ENCODE data around the gene EGF.

Gene EGF

GRCh38 chr4:109982521-109982920, 69.8 kb downstream of the EGF start (continued):
- TF ChIP-seq HIC1 (tag by site-specific recombination; IDR thresholded peaks at IDR 0.05): no peak
- TF ChIP-seq ZNF280C (tag by site-specific recombination; IDR thresholded peaks at IDR 0.05): no peak
- TF ChIP-seq ZNF302 (tag by site-specific recombination; IDR thresholded peaks at IDR 0.05; ENCODE audit: low read depth): no peak
- no peak for TF ChIP-seq GFI1B (tag by site-specific recombination; IDR thresholded peaks at IDR 0.05)
- no peak for TF ChIP-seq HOXA7 (CRISPR knock-in tag; IDR thresholded peaks at IDR 0.05; ENCODE audit: borderline replicate concordance)

GRCh38 chr4:109985993-109986974, 73.6 kb downstream of the EGF start:
- ChIA-PET POLR2A (no interaction called here), CTCF (interaction anchor here (1.3 kb wide), 1 partner anchor 12 kb away, joined by 6 read pairs; no protein-coding TSS in a partner anchor)
- Histone ChIP-seq H3K36me3 (ENCODE audit: control insufficient read depth in 2 of 2, insufficient read depth in 1 of 2, low read length in 2 of 2) (no peaks in the 10 kb centered on the region), H3K4me1 (ENCODE audit: control insufficient read depth, insufficient read depth, low read length) (no peaks in the 10 kb centered on the region), H3K27ac (ENCODE audit: extremely low read depth, low read depth, low read length) (no peak overlapping the region), H3K4me3 (ENCODE audit: low read depth, low read length) (no peak overlapping the region), H3K9me3 (ENCODE audit: control insufficient read depth, insufficient read depth, low read depth, low read length) (no peaks in the 10 kb centered on the region)
- TF ChIP-seq OVOL3 (tag by site-specific recombination; IDR thresholded peaks at IDR 0.05) (no peak), PRDM6 (tag by site-specific recombination; IDR thresholded peaks at IDR 0.05) (peak; percentile 12; the same call in 1 of the 2 replicates)

GRCh38 chr4:109989044-109989443, 76.4 kb downstream of the EGF start:
- Histone ChIP-seq H3K36me3 (ENCODE audit: control insufficient read depth in 2 of 2, insufficient read depth in 1 of 2, low read length in 2 of 2) (no peaks in the 10 kb centered on the region), H3K27ac (ENCODE audit: extremely low read depth, low read depth, low read length) (no peak overlapping the region), H3K4me1 (ENCODE audit: control insufficient read depth, insufficient read depth, low read length) (no peaks in the 10 kb centered on the region), H3K9me3 (ENCODE audit: control insufficient read depth, insufficient read depth, low read depth, low read length) (no peaks in the 10 kb centered on the region), H3K4me3 (ENCODE audit: low read depth, low read length) (no peak overlapping the region)
- TF ChIP-seq ZNF335 (tag by site-specific recombination; conservative IDR thresholded peaks at IDR 0.05) (0 out of 2 replicates have a peak, but pooled peaks have one; percentile 9), KLF1 (tag by site-specific recombination; IDR thresholded peaks at IDR 0.05) (peak; percentile 26; the same call in 1 of the 2 replicates), ZNF423 (tag by site-specific recombination; IDR thresholded peaks at IDR 0.05) (no peak), ZBTB20 (tag by site-specific recombination; IDR thresholded peaks at IDR 0.05) (no peak), ZBTB48 (tag by site-specific recombination; IDR thresholded peaks at IDR 0.05) (peak; percentile 33; the same call in 1 of the 2 replicates), KLF10 (tag by site-specific recombination; IDR thresholded peaks at IDR 0.05) (no peak), ZNF629 (tag by site-specific recombination; IDR thresholded peaks at IDR 0.05) (peak; percentile 71), PRDM1 (tag by site-specific recombination; IDR thresholded peaks at IDR 0.05) (peak; percentile 50), OVOL3 (tag by site-specific recombination; IDR thresholded peaks at IDR 0.05) (no peak), KLF17 (tag by site-specific recombination; IDR thresholded peaks at IDR 0.05) (no peak)
- POLR2A ChIA-PET: no interaction called here
- CTCF ChIA-PET: interaction anchor here (2.1 kb wide), 1 partner anchor 11 kb away, joined by 5 read pairs; no protein-coding TSS in a partner anchor
